ENCODE data around the gene TTBK1.

TTBK1 gene

GRCh38 chr6:43286456-43286979 lies 43.2 kb downstream of the TTBK1 start:
- H3K9me3 ChIP-seq (ENCODE audit: control insufficient read depth in 2 of 2, low read length in 2 of 2) = no peaks in the 10 kb centered on the region
- H3K4me3 ChIP-seq (ENCODE audit: low read length in 2 of 2) = no peak overlapping the region
- H3K27ac ChIP-seq (ENCODE audit: low read depth in 2 of 2, low read length in 2 of 2) = no peak overlapping the region
- H3K4me1 ChIP-seq (ENCODE audit: control insufficient read depth in 2 of 2, insufficient read depth in 2 of 2, low read length in 2 of 2) = peaks cover 8 to 33% of the 10 kb centered on the region in 2 donors
- H3K27me3 ChIP-seq (ENCODE audit: control insufficient read depth in 2 of 2, insufficient read depth in 2 of 2, low read length in 2 of 2) = no peaks in the 10 kb centered on the region
- no peaks in the 10 kb centered on the region for H3K36me3 ChIP-seq (ENCODE audit: control insufficient read depth in 2 of 2, insufficient read depth in 2 of 2, low read length in 2 of 2)
- no peak overlapping the region for H3K9ac ChIP-seq (ENCODE audit: low read depth in 1 of 2, low read length in 2 of 2)

GRCh38 chr6:43286980-43287716 lies 43.9 kb downstream of the TTBK1 start:
- Histone ChIP-seq H3K4me1 (ENCODE audit: control insufficient read depth in 2 of 2, insufficient read depth in 2 of 2, low read length in 2 of 2) (peaks cover 8 to 33% of the 10 kb centered on the region in 2 donors), H3K27me3 (ENCODE audit: control insufficient read depth in 2 of 2, insufficient read depth in 2 of 2, low read length in 2 of 2) (no peaks in the 10 kb centered on the region), H3K27ac (ENCODE audit: low read depth in 2 of 2, low read length in 2 of 2) (peak overlapping the region; percentile 51 to 52), H3K36me3 (ENCODE audit: control insufficient read depth in 2 of 2, insufficient read depth in 2 of 2, low read length in 2 of 2) (no peaks in the 10 kb centered on the region), H3K9me3 (ENCODE audit: control insufficient read depth in 2 of 2, low read length in 2 of 2) (no peaks in the 10 kb centered on the region), H3K9ac (ENCODE audit: low read depth in 1 of 2, low read length in 2 of 2) (no peak overlapping the region), H3K4me3 (ENCODE audit: low read length in 2 of 2) (no peak overlapping the region)

- Histone ChIP-seq H3K27me3 (ENCODE audit: control insufficient read depth in 2 of 2, insufficient read depth in 2 of 2, low read length in 2 of 2) (no peaks in the 10 kb centered on the region), H3K36me3 (ENCODE audit: control insufficient read depth in 2 of 2, insufficient read depth in 2 of 2, low read length in 2 of 2) (no peaks in the 10 kb centered on the region), H3K4me1 (ENCODE audit: control insufficient read depth in 2 of 2, insufficient read depth in 2 of 2, low read length in 2 of 2) (peaks cover 8 to 33% of the 10 kb centered on the region in 2 donors), H3K9ac (ENCODE audit: low read depth in 1 of 2, low read length in 2 of 2) (peak overlapping the region; percentile 26 to 38), H3K4me3 (ENCODE audit: low read length in 2 of 2) (peak overlapping the region in 1 of 2 donors; percentile 10), H3K9me3 (ENCODE audit: control insufficient read depth in 2 of 2, low read length in 2 of 2) (no peaks in the 10 kb centered on the region), H3K27ac (ENCODE audit: low read depth in 2 of 2, low read length in 2 of 2) (peak overlapping the region; percentile 52 to 62)
These were observed 44.7 kb downstream of the TTBK1 start for GRCh38 chr6:43287717-43288679.

- H3K36me3 ChIP-seq (ENCODE audit: control insufficient read depth in 2 of 2, insufficient read depth in 2 of 2, low read length in 2 of 2) = no peaks in the 10 kb centered on the region
- H3K9me3 ChIP-seq (ENCODE audit: control insufficient read depth in 2 of 2, low read length in 2 of 2) = no peaks in the 10 kb centered on the region
- peak overlapping the region; percentile 55 to 56 for H3K27ac ChIP-seq (ENCODE audit: low read depth in 2 of 2, low read length in 2 of 2)
- no peak overlapping the region for H3K4me3 ChIP-seq (ENCODE audit: low read length in 2 of 2)
- H3K4me1 ChIP-seq (ENCODE audit: control insufficient read depth in 2 of 2, insufficient read depth in 2 of 2, low read length in 2 of 2) = peaks cover 8 to 33% of the 10 kb centered on the region in 2 donors
- no peak overlapping the region for H3K9ac ChIP-seq (ENCODE audit: low read depth in 1 of 2, low read length in 2 of 2)
- no peaks in the 10 kb centered on the region for H3K27me3 ChIP-seq (ENCODE audit: control insufficient read depth in 2 of 2, insufficient read depth in 2 of 2, low read length in 2 of 2)
These were observed 47.1 kb downstream of the TTBK1 start for GRCh38 chr6:43290339-43290904.

- no peaks in the 10 kb centered on the region for H3K36me3 ChIP-seq (ENCODE audit: control insufficient read depth in 2 of 2, insufficient read depth in 2 of 2, low read length in 2 of 2)
- H3K9me3 ChIP-seq (ENCODE audit: control insufficient read depth in 2 of 2, low read length in 2 of 2) = no peaks in the 10 kb centered on the region
- no peak overlapping the region for H3K9ac ChIP-seq (ENCODE audit: low read depth in 1 of 2, low read length in 2 of 2)
- H3K27me3 ChIP-seq (ENCODE audit: control insufficient read depth in 2 of 2, insufficient read depth in 2 of 2, low read length in 2 of 2) = no peaks in the 10 kb centered on the region
- H3K4me1 ChIP-seq (ENCODE audit: control insufficient read depth in 2 of 2, insufficient read depth in 2 of 2, low read length in 2 of 2) = peaks cover 8 to 33% of the 10 kb centered on the region in 2 donors
- H3K4me3 ChIP-seq (ENCODE audit: low read length in 2 of 2) = no peak overlapping the region
- H3K27ac ChIP-seq (ENCODE audit: low read depth in 2 of 2, low read length in 2 of 2) = peak overlapping the region; percentile 55 to 56
These were observed 47.6 kb downstream of the TTBK1 start for GRCh38 chr6:43290905-43291355.

- Histone ChIP-seq H3K36me3 (ENCODE audit: control insufficient read depth in 2 of 2, insufficient read depth in 2 of 2, low read length in 2 of 2) (no peaks in the 10 kb centered on the region), H3K9me3 (ENCODE audit: control insufficient read depth in 2 of 2, low read length in 2 of 2) (no peaks in the 10 kb centered on the region), H3K27me3 (ENCODE audit: control insufficient read depth in 2 of 2, insufficient read depth in 2 of 2, low read length in 2 of 2) (no peaks in the 10 kb centered on the region), H3K4me1 (ENCODE audit: control insufficient read depth in 2 of 2, insufficient read depth in 2 of 2, low read length in 2 of 2) (peaks cover 8 to 33% of the 10 kb centered on the region in 2 donors), H3K4me3 (ENCODE audit: low read length in 2 of 2) (no peak overlapping the region), H3K9ac (ENCODE audit: low read depth in 1 of 2, low read length in 2 of 2) (no peak overlapping the region), H3K27ac (ENCODE audit: low read depth in 2 of 2, low read length in 2 of 2) (no peak overlapping the region)
These were observed 48.4 kb downstream of the TTBK1 start for GRCh38 chr6:43291708-43292107.

- H3K4me3 ChIP-seq (ENCODE audit: low read length in 2 of 2) = no peak overlapping the region
- no peaks in the 10 kb centered on the region for H3K9me3 ChIP-seq (ENCODE audit: control insufficient read depth in 2 of 2, low read length in 2 of 2)
- no peak overlapping the region for H3K9ac ChIP-seq (ENCODE audit: low read depth in 1 of 2, low read length in 2 of 2)
- H3K4me1 ChIP-seq (ENCODE audit: control insufficient read depth in 2 of 2, insufficient read depth in 2 of 2, low read length in 2 of 2) = peaks cover 8 to 27% of the 10 kb centered on the region in 2 donors
- H3K27me3 ChIP-seq (ENCODE audit: control insufficient read depth in 2 of 2, insufficient read depth in 2 of 2, low read length in 2 of 2) = no peaks in the 10 kb centered on the region
- H3K27ac ChIP-seq (ENCODE audit: low read depth in 2 of 2, low read length in 2 of 2) = no peak overlapping the region
- H3K36me3 ChIP-seq (ENCODE audit: control insufficient read depth in 2 of 2, insufficient read depth in 2 of 2, low read length in 2 of 2) = no peaks in the 10 kb centered on the region
These were observed 49.1 kb downstream of the TTBK1 start for GRCh38 chr6:43292341-43292740.

GRCh38 chr6:43292763-43293318 lies 49.6 kb downstream of the TTBK1 start:
- Histone ChIP-seq H3K27me3 (ENCODE audit: control insufficient read depth in 2 of 2, insufficient read depth in 2 of 2, low read length in 2 of 2) (no peaks in the 10 kb centered on the region), H3K4me1 (ENCODE audit: control insufficient read depth in 2 of 2, insufficient read depth in 2 of 2, low read length in 2 of 2) (peaks cover 5 to 23% of the 10 kb centered on the region in 2 donors), H3K27ac (ENCODE audit: low read depth in 2 of 2, low read length in 2 of 2) (no peak overlapping the region), H3K9me3 (ENCODE audit: control insufficient read depth in 2 of 2, low read length in 2 of 2) (no peaks in the 10 kb centered on the region), H3K9ac (ENCODE audit: low read depth in 1 of 2, low read length in 2 of 2) (no peak overlapping the region), H3K36me3 (ENCODE audit: control insufficient read depth in 2 of 2, insufficient read depth in 2 of 2, low read length in 2 of 2) (no peaks in the 10 kb centered on the region), H3K4me3 (ENCODE audit: low read length in 2 of 2) (no peak overlapping the region)

- Histone ChIP-seq H3K9me3 (ENCODE audit: control insufficient read depth in 2 of 2, low read length in 2 of 2) (no peaks in the 10 kb centered on the region), H3K9ac (ENCODE audit: low read depth in 1 of 2, low read length in 2 of 2) (no peak overlapping the region), H3K4me1 (ENCODE audit: control insufficient read depth in 2 of 2, insufficient read depth in 2 of 2, low read length in 2 of 2) (peaks cover 3 to 14% of the 10 kb centered on the region in 2 donors), H3K27ac (ENCODE audit: low read depth in 2 of 2, low read length in 2 of 2) (no peak overlapping the region), H3K4me3 (ENCODE audit: low read length in 2 of 2) (no peak overlapping the region), H3K27me3 (ENCODE audit: control insufficient read depth in 2 of 2, insufficient read depth in 2 of 2, low read length in 2 of 2) (peaks cover 0 to under 1% of the 10 kb centered on the region in 2 donors), H3K36me3 (ENCODE audit: control insufficient read depth in 2 of 2, insufficient read depth in 2 of 2, low read length in 2 of 2) (no peaks in the 10 kb centered on the region)
These were observed 50.4 kb downstream of the TTBK1 start for GRCh38 chr6:43293698-43294097.

Measured in mucosa of rectum (tissue), 2 donors.